Heart left ventricle (tissue), 16 donors: ENCODE results near the gene TNIK. TPM values are rescaled to one million over a fixed set of nuclear protein-coding genes. Genes with fewer than 3 reads are reported as not detected.

ENCODE experiments used
- ATAC-seq, 4 donors: fragments of 200-7000 bp; cut with Tn5 transposase; one replicate each; pipeline ENCODE4 v1.9.1; 2020 to 2022; ENCODE audit warnings: moderate library complexity in 4 of 4, mild to moderate bottlenecking in 3 of 4, moderate number of reproducible peaks in 1 of 4
- DNase-seq, 5 donors: peaks; one replicate each; pipeline ENCODE4 v3.0.0-alpha.2; 2020
- H3K27ac ChIP-seq, 12 donors: fragments of 200-600 bp; sonication (generic) in 4 of 12; one replicate each; pipeline versions ENCODE4 v1.5.0 to v1.8.0; 2016 to 2022; ENCODE audit warnings: mild to moderate bottlenecking in 2 of 12
- H3K27me3 ChIP-seq, 9 donors: fragments of 200-600 bp; sonication (generic) in 2 of 9; one replicate each; pipeline versions ENCODE4 v1.5.1 to v1.8.0; 2016 to 2022; ENCODE audit warnings: mild to moderate bottlenecking in 3 of 9
- H3K36me3 ChIP-seq, 9 donors: fragments of 200-600 bp; sonication (generic) in 2 of 9; one replicate each; pipeline versions ENCODE4 v1.5.0 to v1.8.0; 2018 to 2022; ENCODE audit warnings: mild to moderate bottlenecking in 2 of 9
- H3K4me1 ChIP-seq, 12 donors: fragments of 200-600 bp; sonication (generic) in 4 of 12; one replicate each; pipeline versions ENCODE4 v1.5.0 to v1.8.0; 2016 to 2022; ENCODE audit warnings: mild to moderate bottlenecking in 3 of 12
- H3K4me3 ChIP-seq, 12 donors: fragments of 200-600 bp; sonication (generic) in 4 of 12; one replicate each; pipeline versions ENCODE4 v1.5.0 to v1.8.0; 2017 to 2022; ENCODE audit warnings: mild to moderate bottlenecking in 9 of 12, moderate library complexity in 4 of 12
- H3K9me3 ChIP-seq, 12 donors: fragments of 200-600 bp; sonication (generic) in 4 of 12; one replicate each; pipeline versions ENCODE4 v1.5.0 to v1.8.0; 2016 to 2022; ENCODE audit warnings: mild to moderate bottlenecking in 1 of 12
- CTCF ChIP-seq, 12 donors: fragments of 200-600 bp; sonication (generic) in 4 of 12; IDR thresholded peaks; one replicate each; pipeline versions ENCODE4 v1.5.0 to v1.8.0; 2018 to 2022; ENCODE audit warnings: antibody characterized with exemption in 12 of 12, mild to moderate bottlenecking in 5 of 12
- POLR2A ChIP-seq, 2 donors: fragments of 450-650 bp; IDR thresholded peaks; one replicate each; pipeline ENCODE4 v1.6.1; 2017; ENCODE audit warnings: antibody characterized with exemption in 2 of 2, mild to moderate bottlenecking in 2 of 2, moderate library complexity in 2 of 2
- WGBS, 4 donors: extraction: QIAGEN DNeasy Blood & Tissue Kit in 2 of 4; methylation state at CpG; one replicate each; pipeline versions ENCODE4 v1.1.5 to v1.1.7; 2013 to 2018; 5-methylcytosine and 5-hydroxymethylcytosine counted together
- intact Hi-C, 10 donors: fragments of 100-400 bp; cut with DNase I; formaldehyde crosslinking; loops; one replicate each; pipeline versions ENCODE4 v1.11.1 to v1.14.2; 2022
- polyA plus RNA-seq, 2 donors: library from polyadenylated mRNA; stranded (reverse); fragments of 200-250 nt; gene quantifications; one replicate each; pipeline ENCODE4 v1.2.3, GENCODE V29; 2013
- total RNA-seq, 9 donors: library from RNA; depleted of rRNA in 2 of 9; stranded (reverse); fragments of >200 nt in 2 of 9; fragmentation: NEBNext Ultra II Directional in 3 of 9; extraction: Animal tissue kit (Norgen Biotek cat#: 25700) in 3 of 9; gene quantifications; one replicate each; pipeline versions ENCODE4 v1.1.0 to v1.2.4, GENCODE V29; 2016 to 2023
- donor health status: ischemic (EF 13 %, LVEDD 7.1; RV severe dilation, severe dysfunction).
- donor health status: healthy with polysubstance abuse.
- donor health status: DM: no; HTN: yes; CAD: no.
- donor health status: DM: no; HTN: no; CAD: no.
- donor health status: ischemic (EF 25% LVEDD 6.9; RV normal size, moderate dysfunction).
- donor health status: ischemic (EF 25% LVEDD 5.7; RV mildly dilated, moderate dysfunction).
- donor health status: healthy.
- donor health status: DM: yes; HTN: yes; CAD: no.
- donor health status: ischemic (EF 35%, LVEDD 5.7; RV mildly dilated, moderate dysfunction).
- donor health status: nonischemic (EF 11% LVEDD 7.7; RV severe dilation, severe dysfunction).
- donor health status: DM: yes; HTN: yes; CAD: no.
- donor health status: PGD.
- donor health status: ischemic (EF 29% LVEDD 5.4; RV normal size, mild dysfunction).
- donor health status: nonischemic (EF 23%, LVEDD 6.1; RV moderate dilation, normal function).

TNIK gene
- total and polyA plus RNA-seq, 11 donors, result 12.3 to 51.6 (median 32.4) TPM

GRCh38 chr3:171116824-171117395, 343.3 kb downstream of the TNIK start:
- 60 to 74% (median 66%) methylated on average over 2 of the region's 2 CpGs for WGBS, 4 donors
- ATAC-seq, result peak in 1 of 4 donors; percentile 42
- Histone ChIP-seq H3K27me3 (no peaks in the 10 kb centered on the region), H3K4me1 (peaks cover 0 to 19% (median 13%) of the 10 kb centered on the region in 12 donors), H3K27ac (no peak overlapping the region), H3K36me3 (peaks cover 0 to 19% (median 0%) of the 10 kb centered on the region in 9 donors), H3K9me3 (no peaks in the 10 kb centered on the region), H3K4me3 (no peak overlapping the region)
- DNase-seq, result no peak
- TF ChIP-seq CTCF (IDR thresholded peaks at IDR 0.05) (no peak), POLR2A (IDR thresholded peaks at IDR 0.05) (no peak)
- intact Hi-C loops, result no loop called here

GRCh38 chr3:171116365-171116764, 343.8 kb downstream of the TNIK start:
- intact Hi-C loops, result no loop called here
- DNase-seq, result no peak
- ATAC-seq, result no peak

GRCh38 chr3:171115667-171116066, 344.5 kb downstream of the TNIK start:
- WGBS, 4 donors, result 34 to 61% (median 45%) methylated on average over 2 of the region's 2 CpGs
- Histone ChIP-seq H3K4me3 (no peak overlapping the region), H3K4me1 (peaks cover 0 to 19% (median 13%) of the 10 kb centered on the region in 12 donors), H3K27ac (peak overlapping the region in 2 of 12 donors; percentile 5 to 27), H3K27me3 (no peaks in the 10 kb centered on the region), H3K9me3 (no peaks in the 10 kb centered on the region), H3K36me3 (peaks cover 0 to 13% (median 0%) of the 10 kb centered on the region in 9 donors)
- intact Hi-C loops, result no loop called here
- TF ChIP-seq CTCF (IDR thresholded peaks at IDR 0.05), result no peak
- DNase-seq (peak in 2 of 5 donors; percentile 25 to 38), ATAC-seq (peak; percentile 59 to 90 (median 73))

More at GRCh38 chr3:171116365-171116764, 343.8 kb downstream of the TNIK start:
- Histone ChIP-seq H3K27ac (no peak overlapping the region), H3K36me3 (peaks cover 0 to 16% (median 0%) of the 10 kb centered on the region in 9 donors), H3K9me3 (no peaks in the 10 kb centered on the region), H3K4me3 (no peak overlapping the region), H3K4me1 (peaks cover 0 to 19% (median 13%) of the 10 kb centered on the region in 12 donors), H3K27me3 (no peaks in the 10 kb centered on the region)
- no peak for TF ChIP-seq POLR2A (IDR thresholded peaks at IDR 0.05)
- no peak for TF ChIP-seq CTCF (IDR thresholded peaks at IDR 0.05)

GRCh38 chr3:171113716-171114115, 346.5 kb downstream of the TNIK start:
- DNase-seq (no peak), ATAC-seq (no peak)
- Histone ChIP-seq H3K27me3 (no peaks in the 10 kb centered on the region), H3K4me1 (peaks cover 0 to 19% (median 13%) of the 10 kb centered on the region in 12 donors), H3K9me3 (no peaks in the 10 kb centered on the region), H3K4me3 (no peak overlapping the region), H3K27ac (no peak overlapping the region), H3K36me3 (peaks cover 0 to 23% (median 6%) of the 10 kb centered on the region in 9 donors)
- TF ChIP-seq POLR2A (IDR thresholded peaks at IDR 0.05) (no peak), CTCF (IDR thresholded peaks at IDR 0.05) (no peak)
- intact Hi-C loops, result no loop called here
- 53 to 65% (median 62%) methylated on average over 3 of the region's 3 CpGs for WGBS, 4 donors
